Panc1 (cell line): Measurements from ENCODE around the gene SPEG.

Experiments used
- POLR2AphosphoS5 ChIP-seq: IDR thresholded peaks from 2 replicates; pipeline ENCODE4 v1.6.1; 2012; ENCODE audit warnings: mild to moderate bottlenecking, low read depth, low read length, moderate library complexity
- TF ChIP-seq, protein P1 (sequence below): fragments of 450-650 bp; IDR thresholded peaks from 2 replicates; pipeline ENCODE4 v1.5.1; 2017; ENCODE audit warnings: mild to moderate bottlenecking

DNA sequence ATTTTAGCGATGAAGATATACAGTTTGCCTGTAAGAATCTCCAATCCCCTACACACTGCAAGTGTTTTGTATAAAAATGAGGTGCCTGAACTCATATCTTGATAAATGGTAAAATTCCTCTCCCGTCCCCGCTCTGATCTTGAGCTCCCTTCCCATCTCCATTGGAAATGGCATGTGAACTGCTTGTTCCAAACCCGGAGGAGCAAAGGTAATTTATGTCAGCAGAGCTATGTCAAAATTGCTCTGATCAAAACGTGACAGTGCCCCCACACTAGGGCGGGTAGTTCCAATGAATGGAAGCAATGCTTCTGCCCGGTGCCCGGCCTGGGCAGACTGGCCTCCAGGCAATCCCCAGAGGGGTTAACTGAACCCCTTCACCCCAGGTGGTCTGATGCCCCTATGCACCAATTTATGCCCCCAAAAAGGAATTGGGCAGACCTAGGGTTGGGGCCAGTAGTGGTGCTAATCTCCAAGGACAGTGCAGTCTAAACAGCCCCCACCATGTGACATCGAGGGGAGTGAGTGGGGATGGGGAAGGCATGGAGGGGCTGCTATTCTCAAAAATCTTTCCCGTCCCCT, 60.4 kb downstream of the SPEG start:
- TF ChIP-seq POLR2AphosphoS5, result no peak
- TF ChIP-seq, protein P1, sequence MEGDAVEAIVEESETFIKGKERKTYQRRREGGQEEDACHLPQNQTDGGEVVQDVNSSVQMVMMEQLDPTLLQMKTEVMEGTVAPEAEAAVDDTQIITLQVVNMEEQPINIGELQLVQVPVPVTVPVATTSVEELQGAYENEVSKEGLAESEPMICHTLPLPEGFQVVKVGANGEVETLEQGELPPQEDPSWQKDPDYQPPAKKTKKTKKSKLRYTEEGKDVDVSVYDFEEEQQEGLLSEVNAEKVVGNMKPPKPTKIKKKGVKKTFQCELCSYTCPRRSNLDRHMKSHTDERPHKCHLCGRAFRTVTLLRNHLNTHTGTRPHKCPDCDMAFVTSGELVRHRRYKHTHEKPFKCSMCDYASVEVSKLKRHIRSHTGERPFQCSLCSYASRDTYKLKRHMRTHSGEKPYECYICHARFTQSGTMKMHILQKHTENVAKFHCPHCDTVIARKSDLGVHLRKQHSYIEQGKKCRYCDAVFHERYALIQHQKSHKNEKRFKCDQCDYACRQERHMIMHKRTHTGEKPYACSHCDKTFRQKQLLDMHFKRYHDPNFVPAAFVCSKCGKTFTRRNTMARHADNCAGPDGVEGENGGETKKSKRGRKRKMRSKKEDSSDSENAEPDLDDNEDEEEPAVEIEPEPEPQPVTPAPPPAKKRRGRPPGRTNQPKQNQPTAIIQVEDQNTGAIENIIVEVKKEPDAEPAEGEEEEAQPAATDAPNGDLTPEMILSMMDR, result no peak
